ENCODE results near the gene CDK17.

The CDK17 gene

GRCh38 chr12:96236221-96236822 is 163.9 kb downstream of the CDK17 start:
- Histone ChIP-seq H3K27me3 (ENCODE audit: control insufficient read depth, insufficient read depth, low read length) (no peaks in the 10 kb centered on the region), H3K9ac (ENCODE audit: low read length) (no peak overlapping the region), H3K4me1 (ENCODE audit: control insufficient read depth, insufficient read depth, low read length) (peaks cover 34% of the 10 kb centered on the region), H3K4me3 (ENCODE audit: low read length) (no peak overlapping the region), H3K9me3 (ENCODE audit: control insufficient read depth, low read length) (no peaks in the 10 kb centered on the region), H3K36me3 (ENCODE audit: control insufficient read depth, insufficient read depth, low read length) (no peaks in the 10 kb centered on the region)

GRCh38 chr12:96235484-96235826 is 164.8 kb downstream of the CDK17 start:
- H3K27me3 ChIP-seq (ENCODE audit: control insufficient read depth, insufficient read depth, low read length), result no peaks in the 10 kb centered on the region
- no peaks in the 10 kb centered on the region for H3K9me3 ChIP-seq (ENCODE audit: control insufficient read depth, low read length)
- no peak overlapping the region for H3K9ac ChIP-seq (ENCODE audit: low read length)
- peaks cover 34% of the 10 kb centered on the region for H3K4me1 ChIP-seq (ENCODE audit: control insufficient read depth, insufficient read depth, low read length)
- no peaks in the 10 kb centered on the region for H3K36me3 ChIP-seq (ENCODE audit: control insufficient read depth, insufficient read depth, low read length)
- H3K4me3 ChIP-seq (ENCODE audit: low read length), result no peak overlapping the region

GRCh38 chr12:96234591-96235483 is 165.4 kb downstream of the CDK17 start:
- no peak overlapping the region for H3K4me3 ChIP-seq (ENCODE audit: low read length)
- no peaks in the 10 kb centered on the region for H3K27me3 ChIP-seq (ENCODE audit: control insufficient read depth, insufficient read depth, low read length)
- peaks cover 34% of the 10 kb centered on the region for H3K4me1 ChIP-seq (ENCODE audit: control insufficient read depth, insufficient read depth, low read length)
- H3K36me3 ChIP-seq (ENCODE audit: control insufficient read depth, insufficient read depth, low read length), result no peaks in the 10 kb centered on the region
- H3K9me3 ChIP-seq (ENCODE audit: control insufficient read depth, low read length), result no peaks in the 10 kb centered on the region
- H3K9ac ChIP-seq (ENCODE audit: low read length), result no peak overlapping the region

DNA sequence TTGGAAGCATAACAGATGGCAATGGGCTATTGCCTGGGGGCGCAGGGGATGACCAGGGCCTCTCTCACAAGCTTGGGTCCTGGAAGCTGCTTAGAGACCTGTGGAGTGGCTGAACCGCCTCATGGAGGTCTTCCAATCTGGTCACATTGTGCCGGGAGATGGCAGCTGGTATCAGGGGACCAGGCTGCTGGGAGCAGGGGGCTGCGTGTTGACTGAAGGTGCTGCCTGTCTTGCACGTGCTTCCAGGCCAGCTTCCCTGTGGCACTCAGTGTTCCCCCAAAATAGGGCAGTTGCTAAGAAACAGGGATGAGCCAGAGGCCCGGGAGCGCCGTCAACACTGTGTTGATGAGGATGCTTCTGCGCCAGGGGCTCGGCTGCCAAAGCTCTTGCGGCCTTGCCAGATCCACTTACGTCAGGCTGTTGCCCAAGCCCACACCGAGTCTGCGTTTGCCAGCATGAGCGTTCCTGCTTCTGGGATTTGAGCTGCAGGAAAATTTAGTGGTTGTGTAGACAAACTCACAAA is 166.2 kb downstream of the CDK17 start:
- H3K4me3 ChIP-seq (ENCODE audit: low read length), result no peak overlapping the region
- H3K27me3 ChIP-seq (ENCODE audit: control insufficient read depth, insufficient read depth, low read length), result no peaks in the 10 kb centered on the region
- H3K4me1 ChIP-seq (ENCODE audit: control insufficient read depth, insufficient read depth, low read length), result peaks cover 34% of the 10 kb centered on the region
- no peak overlapping the region for H3K9ac ChIP-seq (ENCODE audit: low read length)
- no peaks in the 10 kb centered on the region for H3K36me3 ChIP-seq (ENCODE audit: control insufficient read depth, insufficient read depth, low read length)
- H3K9me3 ChIP-seq (ENCODE audit: control insufficient read depth, low read length), result no peaks in the 10 kb centered on the region

- no peaks in the 10 kb centered on the region for H3K9me3 ChIP-seq (ENCODE audit: control insufficient read depth, low read length)
- H3K4me3 ChIP-seq (ENCODE audit: low read length), result no peak overlapping the region
- H3K36me3 ChIP-seq (ENCODE audit: control insufficient read depth, insufficient read depth, low read length), result no peaks in the 10 kb centered on the region
- H3K9ac ChIP-seq (ENCODE audit: low read length), result no peak overlapping the region
- no peaks in the 10 kb centered on the region for H3K27me3 ChIP-seq (ENCODE audit: control insufficient read depth, insufficient read depth, low read length)
- peaks cover 29% of the 10 kb centered on the region for H3K4me1 ChIP-seq (ENCODE audit: control insufficient read depth, insufficient read depth, low read length)
Observed at GRCh38 chr12:96233168-96233567, 167.1 kb downstream of the CDK17 start.

DNA sequence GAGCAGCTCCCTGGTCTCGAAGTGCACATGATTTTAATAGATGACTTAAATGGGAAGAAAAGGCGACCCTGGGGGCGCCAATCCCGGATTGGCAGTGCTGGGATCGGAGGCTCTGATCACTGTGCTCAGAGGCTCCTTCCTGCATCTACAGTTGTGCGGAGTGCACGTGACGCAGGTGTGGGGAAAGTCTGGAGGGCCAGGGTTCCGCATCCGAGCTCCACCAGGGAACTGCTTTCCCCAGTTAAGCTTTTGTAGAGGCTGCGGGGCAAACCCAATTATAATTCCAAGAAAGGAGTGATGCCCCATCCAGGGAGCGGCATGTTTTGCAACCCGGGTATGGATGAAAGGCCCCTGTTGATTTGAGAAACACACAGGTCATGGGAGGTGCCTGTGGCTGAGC is 169.6 kb downstream of the CDK17 start:
- Histone ChIP-seq H3K36me3 (ENCODE audit: control insufficient read depth, insufficient read depth, low read length) (no peaks in the 10 kb centered on the region), H3K9me3 (ENCODE audit: control insufficient read depth, low read length) (no peaks in the 10 kb centered on the region), H3K4me3 (ENCODE audit: low read length) (no peak overlapping the region), H3K4me1 (ENCODE audit: control insufficient read depth, insufficient read depth, low read length) (peaks cover 5% of the 10 kb centered on the region), H3K27me3 (ENCODE audit: control insufficient read depth, insufficient read depth, low read length) (no peaks in the 10 kb centered on the region), H3K9ac (ENCODE audit: low read length) (no peak overlapping the region)

GRCh38 chr12:96228566-96229248 is 171.5 kb downstream of the CDK17 start:
- H3K36me3 ChIP-seq (ENCODE audit: control insufficient read depth, insufficient read depth, low read length), result no peaks in the 10 kb centered on the region
- no peaks in the 10 kb centered on the region for H3K27me3 ChIP-seq (ENCODE audit: control insufficient read depth, insufficient read depth, low read length)
- no peak overlapping the region for H3K4me3 ChIP-seq (ENCODE audit: low read length)
- H3K4me1 ChIP-seq (ENCODE audit: control insufficient read depth, insufficient read depth, low read length), result peaks cover 2% of the 10 kb centered on the region
- H3K9me3 ChIP-seq (ENCODE audit: control insufficient read depth, low read length), result no peaks in the 10 kb centered on the region
- H3K9ac ChIP-seq (ENCODE audit: low read length), result no peak overlapping the region
